ENCODE measurements around the gene CASTOR1. TPM values are rescaled to one million over a fixed set of nuclear protein-coding genes. Genes with fewer than 3 reads are reported as not detected.

CASTOR1 gene
- total RNA-seq, 2 donors from 2014 or later, result 19.2 to 19.5 TPM

- peak overlapping the region; percentile 41 for H3K27ac Mint-ChIP-seq
- H3K4me3 Mint-ChIP-seq, result no peak overlapping the region
- H3K9me3 ChIP-seq (ENCODE audit: control insufficient read depth, low read length), result no peaks in the 10 kb centered on the region
- H3K9me3 Mint-ChIP-seq, result no peaks in the 10 kb centered on the region
- H3K4me1 ChIP-seq (ENCODE audit: control insufficient read depth, insufficient read depth, low read length), result no peaks in the 10 kb centered on the region
- WGBS, 2 experiments (ENCODE audit: insufficient coverage in 1 of 2, insufficient read length in 1 of 2), result 92 to 94% methylated on average over 13 to 16 of the region's 16 CpGs
- no peaks in the 10 kb centered on the region for H3K4me1 Mint-ChIP-seq
- no peaks in the 10 kb centered on the region for H3K36me3 ChIP-seq (ENCODE audit: control insufficient read depth, insufficient read depth, low read length)
- no peak for DNase-seq
- no peaks in the 10 kb centered on the region for H3K36me3 Mint-ChIP-seq (ENCODE audit: low read depth)
- no peaks in the 10 kb centered on the region for H3K27me3 Mint-ChIP-seq (ENCODE audit: insufficient read depth)
- no peaks in the 10 kb centered on the region for H3K27me3 ChIP-seq (ENCODE audit: control insufficient read depth, insufficient read depth, low read length, poor library complexity, severe bottlenecking)
- no peak overlapping the region for H3K27ac ChIP-seq (ENCODE audit: low read depth, low read length)
- no peak overlapping the region for H3K9ac ChIP-seq (ENCODE audit: extremely low read depth, low read length, poor library complexity, severe bottlenecking)
- H3K4me3 ChIP-seq (ENCODE audit: low read length), result no peak overlapping the region
- TF ChIP-seq CTCF (conservative IDR thresholded peaks at IDR 0.05), result no peak
Measured at GRCh38 chr22:30270832-30271231, 18.5 kb downstream of the CASTOR1 start.

- H3K9ac ChIP-seq (ENCODE audit: extremely low read depth, low read length, poor library complexity, severe bottlenecking), result no peak overlapping the region
- peaks cover 2% of the 10 kb centered on the region for H3K27me3 Mint-ChIP-seq (ENCODE audit: insufficient read depth)
- no peaks in the 10 kb centered on the region for H3K9me3 Mint-ChIP-seq
- TF ChIP-seq CTCF (conservative IDR thresholded peaks at IDR 0.05), result no peak
- DNase-seq, result no peak
- 78 to 87% methylated on average over 6 to 8 of the region's 8 CpGs for WGBS, 2 experiments (ENCODE audit: insufficient coverage in 1 of 2, insufficient read length in 1 of 2)
- H3K36me3 Mint-ChIP-seq (ENCODE audit: low read depth), result no peaks in the 10 kb centered on the region
- H3K27ac Mint-ChIP-seq, result no peak overlapping the region
- H3K27me3 ChIP-seq (ENCODE audit: control insufficient read depth, insufficient read depth, low read length, poor library complexity, severe bottlenecking), result no peaks in the 10 kb centered on the region
- no peaks in the 10 kb centered on the region for H3K36me3 ChIP-seq (ENCODE audit: control insufficient read depth, insufficient read depth, low read length)
- H3K4me3 Mint-ChIP-seq, result no peak overlapping the region
- no peaks in the 10 kb centered on the region for H3K4me1 ChIP-seq (ENCODE audit: control insufficient read depth, insufficient read depth, low read length)
- H3K27ac ChIP-seq (ENCODE audit: low read depth, low read length), result no peak overlapping the region
- H3K4me1 Mint-ChIP-seq, result no peaks in the 10 kb centered on the region
- H3K9me3 ChIP-seq (ENCODE audit: control insufficient read depth, low read length), result no peaks in the 10 kb centered on the region
- no peak overlapping the region for H3K4me3 ChIP-seq (ENCODE audit: low read length)
Measured at GRCh38 chr22:30268331-30268730, 21.0 kb downstream of the CASTOR1 start.

- Histone ChIP-seq H3K27ac (ENCODE audit: low read depth, low read length) (no peak overlapping the region), H3K36me3 (ENCODE audit: control insufficient read depth, insufficient read depth, low read length) (no peaks in the 10 kb centered on the region), H3K9me3 (ENCODE audit: control insufficient read depth, low read length) (no peaks in the 10 kb centered on the region), H3K4me1 (ENCODE audit: control insufficient read depth, insufficient read depth, low read length) (no peaks in the 10 kb centered on the region), H3K9ac (ENCODE audit: extremely low read depth, low read length, poor library complexity, severe bottlenecking) (no peak overlapping the region), H3K27me3 (ENCODE audit: control insufficient read depth, insufficient read depth, low read length, poor library complexity, severe bottlenecking) (no peaks in the 10 kb centered on the region), H3K4me3 (ENCODE audit: low read length) (no peak overlapping the region)
- Mint-ChIP-seq H3K36me3 (ENCODE audit: low read depth) (no peaks in the 10 kb centered on the region), H3K9me3 (no peaks in the 10 kb centered on the region), H3K4me3 (no peak overlapping the region), H3K27me3 (ENCODE audit: insufficient read depth) (peaks cover 7% of the 10 kb centered on the region), H3K27ac (no peak overlapping the region), H3K4me1 (peaks cover 2% of the 10 kb centered on the region)
- 83 to 90% methylated on average over 3 to 14 of the region's 14 CpGs for WGBS, 2 experiments (ENCODE audit: insufficient coverage in 1 of 2, insufficient read length in 1 of 2)
- no peak for TF ChIP-seq CTCF (conservative IDR thresholded peaks at IDR 0.05)
- no peak for DNase-seq
Measured at GRCh38 chr22:30267382-30268302, 21.7 kb downstream of the CASTOR1 start.

Measured in endodermal cell (in vitro differentiated cells).